ENCODE results near the gene MRPL12.

DNA sequence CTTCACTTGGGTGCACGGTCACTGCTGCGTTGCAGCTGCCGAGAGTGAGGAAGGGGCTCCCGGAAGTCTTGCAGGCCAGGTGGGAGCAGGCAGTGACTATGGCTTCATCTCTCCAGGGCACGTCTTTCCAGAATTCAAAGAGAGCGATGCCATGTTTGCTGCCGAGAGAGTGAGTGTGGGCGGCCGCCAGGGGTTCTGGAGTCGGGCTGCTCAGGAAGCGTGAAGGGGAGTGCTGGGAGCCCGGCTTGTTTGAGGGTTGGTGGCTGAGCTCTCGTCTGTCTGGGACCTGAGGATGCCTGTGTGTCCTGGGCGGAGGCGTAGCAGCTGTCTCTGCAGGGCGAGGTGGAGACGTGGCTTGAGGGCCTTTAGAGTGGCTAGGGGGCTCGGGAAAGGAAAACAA lies 13.1 kb upstream of the MRPL12 start:
- TF ChIP-seq CTCF (IDR thresholded peaks at IDR 0.05; ENCODE audit: poor library complexity): no peak
- no peak for TF ChIP-seq EZH2 (IDR thresholded peaks at IDR 0.05; ENCODE audit: borderline replicate concordance)
- TF ChIP-seq EZH2phosphoT487 (IDR thresholded peaks at IDR 0.05; ENCODE audit: low read depth, severe bottlenecking, unreplicated experiment): no peak

Measured in hepatocyte (in vitro differentiated cells).